Endothelial cell of umbilical vein (primary cell): ENCODE measurements around the gene NCK1.

ENCODE experiments used
- EZH2 ChIP-seq: IDR thresholded peaks from 2 replicates; pipeline ENCODE4 v1.6.1; 2012; ENCODE audit warnings: borderline replicate concordance, low read depth, mild to moderate bottlenecking, moderate library complexity, low read length, inconsistent platforms; ENCODE audit not compliant: severe bottlenecking
- FOS ChIP-seq: IDR thresholded peaks from 2 replicates; pipeline ENCODE4 v1.6.1; 2011; ENCODE audit warnings: mild to moderate bottlenecking, low read length, moderate library complexity, borderline replicate concordance; ENCODE audit not compliant: insufficient read depth
- GATA2 ChIP-seq: IDR thresholded peaks from 2 replicates; pipeline ENCODE4 v1.7.0; 2011; ENCODE audit warnings: low read depth, mild to moderate bottlenecking, moderate library complexity, mixed read lengths, low read length; ENCODE audit not compliant: insufficient read length, insufficient read depth
- MYC ChIP-seq: IDR thresholded peaks from one replicate; pipeline ENCODE4 v1.6.1; 2011; ENCODE audit warnings: mild to moderate bottlenecking, low read depth, low read length
- POLR2A ChIP-seq: IDR thresholded peaks from 2 replicates; pipeline ENCODE4 v1.6.1; 2012; ENCODE audit warnings: low read depth, mild to moderate bottlenecking, control low read depth, low read length
- POLR2AphosphoS5 ChIP-seq: IDR thresholded peaks from 2 replicates; pipeline ENCODE4 v1.6.1; 2012; ENCODE audit warnings: low read depth, mild to moderate bottlenecking, control low read depth, low read length, moderate library complexity; ENCODE audit not compliant: insufficient read depth
- TF ChIP-seq, protein P1 (sequence below), 2 donors: IDR thresholded peaks; 1 replicate in 1 of 2; 2 replicates in 1 of 2; pipeline ENCODE4 v1.5.1; 2011; ENCODE audit warnings: low read length in 2 of 2, mild to moderate bottlenecking in 2 of 2, moderate library complexity in 2 of 2, control low read depth in 1 of 2, inconsistent platforms in 1 of 2, low read depth in 1 of 2; ENCODE audit not compliant: insufficient read depth in 1 of 2; ENCODE audit errors: extremely low read depth in 1 of 2
- TF ChIP-seq, protein P2 (sequence below): IDR thresholded peaks from 2 replicates; pipeline ENCODE4 v1.6.1; 2011; ENCODE audit not compliant: insufficient read depth, insufficient read length

DNA sequence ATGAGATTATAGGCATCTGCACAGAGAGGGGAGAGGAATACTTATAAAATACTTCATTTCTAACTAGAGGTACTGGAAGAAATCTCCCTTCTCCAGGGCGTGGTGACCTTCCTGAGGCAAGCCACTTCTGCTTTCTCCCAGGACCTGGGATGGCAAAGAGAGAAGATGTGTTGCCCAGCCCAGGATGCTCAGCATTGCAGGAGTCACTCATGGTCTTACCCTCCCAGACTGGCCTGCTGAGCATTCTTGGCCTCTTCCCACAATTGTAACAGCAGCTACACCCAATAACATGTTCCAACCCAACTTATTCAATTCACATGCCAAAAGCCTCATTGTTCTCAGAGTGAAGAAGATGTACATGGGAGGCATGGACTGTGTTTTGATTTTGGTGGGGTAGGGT is 133.6 kb downstream of the NCK1 start:
- TF ChIP-seq, protein P1, sequence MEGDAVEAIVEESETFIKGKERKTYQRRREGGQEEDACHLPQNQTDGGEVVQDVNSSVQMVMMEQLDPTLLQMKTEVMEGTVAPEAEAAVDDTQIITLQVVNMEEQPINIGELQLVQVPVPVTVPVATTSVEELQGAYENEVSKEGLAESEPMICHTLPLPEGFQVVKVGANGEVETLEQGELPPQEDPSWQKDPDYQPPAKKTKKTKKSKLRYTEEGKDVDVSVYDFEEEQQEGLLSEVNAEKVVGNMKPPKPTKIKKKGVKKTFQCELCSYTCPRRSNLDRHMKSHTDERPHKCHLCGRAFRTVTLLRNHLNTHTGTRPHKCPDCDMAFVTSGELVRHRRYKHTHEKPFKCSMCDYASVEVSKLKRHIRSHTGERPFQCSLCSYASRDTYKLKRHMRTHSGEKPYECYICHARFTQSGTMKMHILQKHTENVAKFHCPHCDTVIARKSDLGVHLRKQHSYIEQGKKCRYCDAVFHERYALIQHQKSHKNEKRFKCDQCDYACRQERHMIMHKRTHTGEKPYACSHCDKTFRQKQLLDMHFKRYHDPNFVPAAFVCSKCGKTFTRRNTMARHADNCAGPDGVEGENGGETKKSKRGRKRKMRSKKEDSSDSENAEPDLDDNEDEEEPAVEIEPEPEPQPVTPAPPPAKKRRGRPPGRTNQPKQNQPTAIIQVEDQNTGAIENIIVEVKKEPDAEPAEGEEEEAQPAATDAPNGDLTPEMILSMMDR (IDR thresholded peaks at IDR 0.05; ENCODE audit: extremely low read depth in 1 of 2, insufficient read depth in 1 of 2, low read depth in 1 of 2, low read length in 2 of 2), result no peak
- TF ChIP-seq POLR2A, result no peak
- no peak for TF ChIP-seq MYC
- TF ChIP-seq EZH2, result no peak
- no peak for TF ChIP-seq FOS
- TF ChIP-seq, protein P2, sequence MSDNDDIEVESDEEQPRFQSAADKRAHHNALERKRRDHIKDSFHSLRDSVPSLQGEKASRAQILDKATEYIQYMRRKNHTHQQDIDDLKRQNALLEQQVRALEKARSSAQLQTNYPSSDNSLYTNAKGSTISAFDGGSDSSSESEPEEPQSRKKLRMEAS, result no peak
- no peak for TF ChIP-seq POLR2AphosphoS5
- TF ChIP-seq GATA2, result no peak
